Eye (tissue), 1 donor: ENCODE results near the gene UCHL1.
A peak's percentile ranks its signal among the peaks of the same experiment; 100 is the strongest.
"Not testable (repeated sequence)": the region's sequence is repeated elsewhere in the genome, so short reads cannot be mapped to it uniquely, and the experiment has no call there.

Experiments used
- DNase-seq: peaks from one replicate; pipeline ENCODE4 v3.0.0-alpha.2; 2015

Gene UCHL1

DNA sequence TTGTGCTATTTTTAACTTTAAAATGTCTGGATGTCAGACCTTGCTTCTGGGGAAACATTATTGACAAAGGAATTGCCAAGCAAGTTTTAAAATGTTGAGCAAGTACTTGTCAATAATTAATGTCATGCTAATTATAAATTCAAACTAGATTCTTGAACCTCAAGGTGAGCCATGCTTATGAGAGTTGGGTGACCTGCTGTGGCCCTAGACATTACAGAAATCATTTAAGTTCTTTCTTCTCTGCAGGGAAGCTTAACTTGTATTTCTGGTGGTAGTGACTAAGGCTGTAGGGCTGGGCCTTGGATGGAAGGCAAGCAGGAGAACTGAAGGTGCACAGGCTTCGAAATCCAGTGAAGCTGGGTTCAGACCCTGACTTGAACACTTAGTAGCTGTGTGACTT is 14.8 kb upstream of the UCHL1 start:
- no peak for DNase-seq

DNA sequence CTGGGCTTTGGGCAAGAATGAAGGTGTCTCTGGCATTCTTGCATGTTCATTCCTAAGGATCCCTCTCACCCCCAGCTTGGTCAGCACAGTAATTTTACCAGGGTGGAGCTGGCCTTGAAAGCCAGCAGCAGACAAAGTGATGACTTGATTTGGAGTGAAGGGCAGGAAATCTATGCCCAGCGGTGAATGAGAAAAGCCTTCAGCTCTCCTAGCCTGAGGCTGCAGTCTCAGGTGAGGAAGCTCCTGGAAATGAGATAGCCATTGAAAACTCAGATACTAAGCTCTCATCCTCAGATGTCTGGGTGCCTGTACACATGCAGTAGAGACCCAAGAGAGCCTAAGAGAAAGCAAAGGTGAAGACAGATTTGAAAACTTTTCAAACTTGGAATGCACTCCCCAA is 10.7 kb upstream of the UCHL1 start:
- no peak for DNase-seq

DNA sequence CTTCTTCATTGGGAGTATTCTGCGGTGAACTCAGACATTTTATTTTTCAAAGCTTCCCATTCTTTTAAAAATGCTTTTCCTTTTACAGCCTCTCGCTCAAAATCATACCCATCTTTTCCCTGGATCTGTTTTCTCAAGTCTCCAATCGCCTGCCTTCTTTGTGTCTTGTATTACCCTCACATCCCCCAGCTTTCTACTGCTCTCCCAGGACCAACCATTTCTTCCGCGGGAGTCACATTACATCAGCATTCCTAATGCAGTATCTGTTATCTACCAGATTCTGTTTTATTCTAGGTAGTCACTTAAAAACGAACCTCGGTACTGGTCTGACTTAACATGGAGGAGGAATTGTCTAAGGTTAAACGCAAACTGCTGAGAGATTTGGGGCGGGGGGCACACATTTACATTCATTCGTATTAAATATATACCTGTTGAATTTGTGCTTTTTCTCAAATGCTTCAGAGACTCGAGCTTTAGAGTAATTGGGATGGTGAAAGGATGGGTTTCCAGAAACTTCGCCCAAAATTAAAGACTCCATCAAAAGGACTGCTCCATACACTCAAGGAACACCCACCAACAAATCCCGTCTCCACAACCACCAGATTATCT is 493 bp upstream of the UCHL1 start:
- DNase-seq, result no peak

DNA sequence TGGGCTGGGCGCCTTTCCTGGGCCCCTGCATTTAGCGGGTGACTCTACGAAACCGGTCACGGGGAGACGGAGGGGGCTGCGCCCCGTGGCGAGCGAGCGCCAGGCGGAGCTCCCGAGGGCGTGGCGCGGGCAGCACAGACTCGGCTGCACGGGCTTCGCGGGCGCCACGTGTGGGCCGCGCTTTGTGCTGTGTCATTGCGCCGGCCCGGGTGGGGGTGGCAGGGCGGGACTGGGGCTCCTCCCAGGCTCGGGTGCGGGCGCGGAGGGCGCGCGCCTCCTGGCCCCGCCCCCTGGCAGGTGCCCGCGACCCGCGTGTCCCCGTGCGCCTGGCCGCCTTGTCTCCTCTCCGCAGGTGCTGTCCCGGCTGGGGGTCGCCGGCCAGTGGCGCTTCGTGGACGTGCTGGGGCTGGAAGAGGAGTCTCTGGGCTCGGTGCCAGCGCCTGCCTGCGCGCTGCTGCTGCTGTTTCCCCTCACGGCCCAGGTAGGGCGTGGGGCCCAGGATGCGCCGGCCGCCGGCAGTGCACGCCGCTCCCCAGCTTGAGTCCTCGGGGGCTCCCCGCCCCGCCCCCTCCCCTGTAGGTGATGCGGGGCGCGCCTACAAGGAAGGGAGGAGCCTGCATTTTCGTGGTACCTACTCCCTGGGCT is 651 bp downstream of the UCHL1 start:
- peak; percentile 79 for DNase-seq

DNA sequence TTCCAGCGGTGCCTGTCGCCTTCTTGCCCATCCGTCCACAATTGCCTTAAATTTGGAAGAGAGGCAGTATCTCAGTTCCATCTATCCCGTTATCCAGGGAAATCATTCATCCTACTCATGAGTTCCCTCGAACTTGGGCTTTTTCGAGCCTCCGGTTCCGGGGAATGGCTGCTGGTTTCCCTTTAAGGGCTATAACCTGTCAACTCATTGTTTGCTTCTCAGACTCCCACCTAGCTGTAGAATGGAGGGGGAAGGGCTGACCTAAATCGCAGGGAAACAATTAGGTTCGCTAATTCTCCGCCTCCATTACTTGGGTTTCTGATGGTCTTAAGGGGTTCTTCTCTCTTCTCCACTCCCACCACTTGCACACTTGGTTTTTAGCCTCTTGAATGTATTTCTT is 1.2 kb downstream of the UCHL1 start:
- peak; percentile 50 for DNase-seq

DNA sequence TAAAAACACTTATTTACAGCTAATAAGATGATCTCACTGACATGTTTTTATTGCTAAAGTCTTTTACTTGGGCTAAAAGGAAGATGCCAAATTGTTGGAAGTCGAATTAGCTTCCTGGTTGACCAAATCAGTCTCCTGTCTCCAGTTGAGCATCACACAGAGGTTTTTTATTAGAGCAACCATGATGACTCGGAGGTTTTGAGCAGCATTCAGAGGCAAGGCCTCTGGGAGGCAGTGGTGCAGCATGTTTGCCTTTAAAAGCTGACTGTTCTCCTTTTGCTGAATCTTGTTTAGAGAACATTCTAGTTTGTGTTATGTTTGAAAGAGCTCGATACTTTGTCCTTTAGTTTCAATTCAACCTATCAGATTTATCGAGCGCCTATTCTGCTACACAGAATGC is 2.1 kb downstream of the UCHL1 start:
- DNase-seq, result peak; percentile 71

DNA sequence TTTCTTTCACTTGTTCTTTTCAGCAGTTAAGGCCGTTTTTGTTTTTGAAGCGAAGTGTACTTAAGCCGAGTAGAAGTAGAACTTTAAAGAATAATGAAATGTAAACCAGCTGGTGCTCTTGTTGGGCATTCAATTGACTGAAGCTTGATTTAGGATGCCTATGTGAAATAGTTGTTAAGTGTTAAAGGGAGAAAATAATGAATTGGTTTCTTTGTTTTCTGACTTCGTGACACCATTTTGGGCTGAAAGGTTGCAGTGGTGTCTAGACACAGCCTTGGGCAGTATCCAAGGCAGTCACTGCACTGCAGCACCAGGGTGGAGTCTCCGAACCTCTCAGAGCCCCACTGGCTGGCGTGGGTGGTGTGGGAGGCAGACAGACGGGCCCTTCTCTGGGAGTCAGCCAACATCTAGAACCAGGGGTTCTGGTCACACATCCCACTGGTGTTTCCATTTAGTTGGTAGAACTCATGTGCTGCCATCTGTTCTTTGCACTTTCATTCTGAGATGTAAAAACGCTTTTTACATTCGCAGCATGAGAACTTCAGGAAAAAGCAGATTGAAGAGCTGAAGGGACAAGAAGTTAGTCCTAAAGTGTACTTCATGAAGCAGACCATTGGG is 3.5 kb downstream of the UCHL1 start:
- DNase-seq, result no peak

DNA sequence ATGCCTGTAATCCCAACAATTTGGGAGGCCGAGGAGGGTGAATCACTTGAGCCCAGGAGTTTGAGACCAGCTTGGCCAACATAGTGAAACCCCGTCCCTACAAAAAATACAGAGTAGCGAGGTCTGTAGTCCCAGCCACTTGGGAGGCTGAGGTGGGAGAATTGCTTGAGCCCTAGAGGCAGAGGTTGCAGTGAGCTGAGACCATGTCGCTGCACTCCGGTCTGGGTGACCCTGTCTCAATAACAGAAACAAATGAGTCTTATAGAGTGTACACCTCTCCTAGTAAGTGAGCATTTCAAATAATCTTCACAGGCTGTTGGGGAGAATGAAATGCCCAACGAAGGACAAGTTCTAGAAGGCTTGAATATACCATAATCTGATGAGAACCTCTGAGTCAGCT is 5.5 kb downstream of the UCHL1 start:
- DNase-seq, result no peak

DNA sequence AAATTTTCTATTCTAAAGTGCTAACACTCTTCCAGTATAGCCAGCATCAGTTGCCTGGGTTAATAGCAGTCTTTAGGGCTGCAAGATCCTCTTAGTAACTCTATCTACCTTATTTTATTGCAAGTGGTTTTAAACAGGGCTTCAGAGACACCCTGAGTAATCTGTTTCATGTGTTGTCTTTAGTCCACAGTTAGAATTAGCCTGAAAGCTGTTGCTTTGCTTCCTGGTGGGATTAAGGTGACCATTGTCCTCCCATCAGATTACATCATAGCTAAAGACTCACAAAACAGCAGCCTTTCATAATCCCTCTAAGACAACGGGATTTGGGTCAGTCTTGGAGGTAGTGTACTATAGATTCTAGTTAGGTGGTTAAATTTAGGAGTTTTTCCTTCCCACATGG is 7.5 kb downstream of the UCHL1 start:
- no peak for DNase-seq

DNA sequence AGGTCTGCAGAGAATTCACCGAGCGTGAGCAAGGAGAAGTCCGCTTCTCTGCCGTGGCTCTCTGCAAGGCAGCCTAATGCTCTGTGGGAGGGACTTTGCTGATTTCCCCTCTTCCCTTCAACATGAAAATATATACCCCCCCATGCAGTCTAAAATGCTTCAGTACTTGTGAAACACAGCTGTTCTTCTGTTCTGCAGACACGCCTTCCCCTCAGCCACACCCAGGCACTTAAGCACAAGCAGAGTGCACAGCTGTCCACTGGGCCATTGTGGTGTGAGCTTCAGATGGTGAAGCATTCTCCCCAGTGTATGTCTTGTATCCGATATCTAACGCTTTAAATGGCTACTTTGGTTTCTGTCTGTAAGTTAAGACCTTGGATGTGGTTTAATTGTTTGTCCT is 11.3 kb downstream of the UCHL1 start:
- peak; percentile 61 for DNase-seq

DNA sequence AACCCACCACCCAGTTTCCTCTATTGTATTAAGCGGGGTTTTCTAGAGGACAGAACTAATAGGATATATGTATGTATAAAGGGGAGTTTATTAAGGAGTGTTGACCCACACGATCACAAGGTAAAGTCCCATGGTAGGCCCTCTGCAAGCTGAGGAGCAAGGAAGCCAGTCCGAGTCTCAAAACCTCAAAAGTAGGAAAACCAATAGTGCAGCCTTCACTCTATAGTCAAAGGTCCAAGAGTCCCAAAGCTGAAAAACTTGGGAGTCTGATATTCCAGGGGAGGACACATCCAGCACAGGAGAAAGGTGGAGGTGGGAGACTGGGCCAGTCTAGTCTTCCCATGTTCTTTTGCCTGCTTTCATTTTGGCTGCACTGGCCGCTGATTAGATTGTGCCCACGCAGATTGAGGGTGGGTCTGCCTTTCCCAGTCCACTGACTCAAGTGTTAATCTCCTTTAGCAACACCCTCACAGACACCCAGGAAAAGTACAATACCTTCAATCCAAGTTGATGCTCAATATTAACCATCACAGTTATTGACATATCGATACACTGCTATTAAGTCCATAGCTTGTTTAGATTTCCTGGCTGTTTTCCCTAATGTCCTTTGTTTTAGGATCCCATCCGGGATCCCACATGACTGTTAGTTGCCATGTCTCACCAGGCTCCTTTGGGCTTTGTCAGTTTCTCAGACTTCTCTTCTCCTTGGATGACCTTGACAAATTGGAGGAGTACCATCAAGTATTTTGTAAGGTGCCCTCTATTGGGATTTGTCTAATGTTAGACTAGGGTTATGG is 12.2 kb downstream of the UCHL1 start:
- DNase-seq, result no peak

DNA sequence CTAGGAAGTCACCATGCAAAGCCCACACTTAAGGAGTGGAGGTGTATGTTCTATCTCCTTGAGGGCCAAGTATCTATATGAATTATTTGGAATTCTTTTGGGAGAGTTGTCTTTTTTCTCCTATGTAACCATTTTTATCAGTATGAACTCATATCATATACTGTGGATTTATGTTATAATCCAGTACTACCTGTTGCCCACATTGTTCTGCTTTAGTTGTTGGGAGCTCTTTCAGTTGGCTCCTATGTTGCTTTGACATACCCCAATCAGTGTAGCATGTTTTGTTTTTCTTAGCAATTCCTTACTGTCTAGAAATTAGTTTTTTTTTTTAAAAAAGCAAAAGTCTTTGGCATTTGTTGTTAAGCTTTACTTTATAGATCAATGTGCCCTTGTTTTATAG is 13.0 kb downstream of the UCHL1 start:
- DNase-seq, result no peak

DNA sequence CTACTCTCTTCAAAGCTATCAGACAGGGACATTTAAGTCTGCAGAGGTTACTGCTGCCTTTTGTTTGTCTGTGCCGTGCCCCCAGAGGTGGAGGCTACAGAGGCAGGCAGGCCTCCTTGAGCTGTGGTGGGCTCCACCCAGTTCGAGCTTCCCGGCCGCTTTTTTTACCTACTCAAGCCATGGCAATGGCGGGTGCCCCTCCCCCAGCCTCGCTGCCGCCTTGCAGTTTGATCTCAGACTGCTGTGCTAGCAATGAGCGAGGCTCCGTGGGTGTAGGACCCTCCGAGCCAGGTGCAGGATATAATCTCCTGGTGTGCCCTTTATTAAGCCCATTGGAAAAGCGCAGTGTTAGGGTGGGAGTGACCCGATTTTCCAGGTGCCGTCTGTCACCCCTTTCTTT is 19.2 kb downstream of the UCHL1 start:
- not testable (repeated sequence) for DNase-seq

DNA sequence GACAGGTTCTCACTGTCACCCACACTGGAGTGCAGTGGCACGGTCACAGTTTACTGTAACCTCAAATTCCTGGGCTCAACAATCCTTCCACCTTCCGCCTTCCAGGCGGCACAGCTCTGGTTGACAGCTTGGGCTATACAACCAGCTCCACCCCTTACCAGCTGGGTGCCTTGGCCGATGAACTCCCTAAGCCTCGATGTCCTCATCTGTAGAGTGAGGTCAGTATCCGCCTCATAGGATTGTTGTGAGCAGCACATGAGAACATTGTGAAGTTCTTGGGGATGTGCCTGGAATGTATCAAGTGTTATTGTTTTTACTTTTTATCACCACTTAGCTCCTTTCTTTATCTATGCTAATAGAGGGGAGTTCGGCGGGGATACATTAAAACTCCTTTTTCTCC is 23.3 kb downstream of the UCHL1 start:
- DNase-seq, result no peak

DNA sequence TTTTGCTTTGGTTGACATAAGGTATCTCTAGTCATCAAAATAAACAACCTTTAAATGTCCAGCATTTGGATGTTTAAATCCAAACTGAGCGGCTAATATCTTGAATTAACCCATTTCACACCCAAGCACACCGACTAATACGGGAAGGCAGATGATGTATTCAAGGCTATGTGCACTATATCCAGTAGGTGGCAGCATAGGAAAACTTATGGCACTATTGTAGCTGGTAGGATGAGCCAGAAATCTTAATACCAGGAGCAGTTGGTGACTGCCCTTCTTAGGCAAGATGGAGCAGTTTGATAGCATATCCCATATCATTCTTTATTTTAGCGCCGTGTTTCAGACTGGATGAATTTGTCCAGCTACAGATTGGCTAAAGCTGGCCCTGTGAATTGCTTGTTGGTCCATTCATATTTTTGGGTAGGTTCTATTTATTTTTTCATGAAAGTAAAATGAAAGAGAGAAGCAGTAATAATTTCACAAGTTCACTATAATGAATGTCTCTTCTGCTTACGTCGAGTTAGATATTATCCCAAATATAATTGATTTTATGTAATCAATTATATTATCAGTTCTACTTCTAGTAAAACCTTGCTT is 24.4 kb downstream of the UCHL1 start:
- DNase-seq, result peak; percentile 96

DNA sequence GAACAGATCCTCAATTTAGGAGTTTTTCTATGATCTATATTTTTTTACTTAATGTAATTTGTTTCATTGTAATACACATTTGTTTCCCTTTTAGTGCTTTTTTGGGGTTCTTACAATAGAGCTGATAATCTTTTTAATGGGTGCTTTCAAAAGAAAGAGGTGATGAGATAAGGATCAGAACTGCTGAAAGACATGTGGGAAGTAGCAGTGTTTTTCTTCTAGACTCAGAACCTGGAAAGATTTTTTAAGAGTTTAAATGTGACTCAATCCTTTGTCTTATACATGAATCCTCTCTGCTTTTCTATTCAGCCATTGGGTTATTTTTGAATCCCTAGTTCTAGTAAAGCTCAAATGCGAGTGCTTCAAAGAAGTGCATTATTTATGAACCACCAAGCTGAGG is 25.6 kb downstream of the UCHL1 start:
- DNase-seq, result no peak

DNA sequence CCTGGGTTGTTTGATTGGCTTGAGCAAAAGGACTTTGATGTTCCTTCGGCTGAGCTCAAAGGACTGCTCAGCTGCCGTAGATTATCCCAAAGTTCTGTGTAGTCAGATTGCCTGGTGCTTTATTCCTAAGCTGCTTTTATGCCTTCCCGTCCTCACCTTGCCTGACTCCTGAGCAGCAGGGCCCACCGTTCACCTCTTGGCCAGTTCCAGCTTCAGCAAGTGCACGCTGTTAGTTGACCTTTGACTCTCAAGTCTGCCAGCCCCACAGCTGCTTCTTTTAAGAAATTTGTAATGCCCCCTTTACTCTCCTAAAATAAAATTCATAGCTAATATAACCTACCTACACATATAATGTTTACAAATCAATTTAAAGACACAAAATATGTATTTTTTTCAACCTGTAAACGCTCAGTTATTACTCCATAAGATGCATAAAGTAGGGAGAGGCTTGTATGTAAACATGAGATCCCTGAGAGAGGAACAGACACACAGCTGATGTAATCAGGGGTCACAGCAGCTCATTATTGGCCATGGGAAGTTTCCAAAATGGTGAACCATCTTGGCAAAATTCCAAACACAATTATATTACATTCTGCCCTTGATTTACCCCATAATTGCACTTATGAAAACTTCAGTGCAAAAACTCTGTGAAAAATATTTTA is 28.6 kb downstream of the UCHL1 start:
- no peak for DNase-seq

DNA sequence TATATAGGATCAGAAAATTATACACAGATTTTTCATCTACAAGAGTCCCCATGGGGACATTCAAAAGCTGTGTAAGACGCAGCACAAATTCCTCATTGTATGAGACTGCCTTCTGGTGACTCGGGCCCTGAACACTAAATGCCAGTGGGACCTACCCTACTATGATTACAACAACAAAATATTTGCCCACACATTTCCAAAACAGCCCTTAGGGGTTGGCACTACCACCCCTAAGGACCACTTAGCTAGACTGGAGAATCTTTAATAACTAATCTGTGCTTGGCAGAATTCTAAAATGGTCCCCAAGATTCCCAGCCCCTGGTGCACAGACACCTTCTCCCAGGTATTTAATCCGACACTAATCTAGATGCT is 29.1 kb downstream of the UCHL1 start:
- DNase-seq, result no peak

DNA sequence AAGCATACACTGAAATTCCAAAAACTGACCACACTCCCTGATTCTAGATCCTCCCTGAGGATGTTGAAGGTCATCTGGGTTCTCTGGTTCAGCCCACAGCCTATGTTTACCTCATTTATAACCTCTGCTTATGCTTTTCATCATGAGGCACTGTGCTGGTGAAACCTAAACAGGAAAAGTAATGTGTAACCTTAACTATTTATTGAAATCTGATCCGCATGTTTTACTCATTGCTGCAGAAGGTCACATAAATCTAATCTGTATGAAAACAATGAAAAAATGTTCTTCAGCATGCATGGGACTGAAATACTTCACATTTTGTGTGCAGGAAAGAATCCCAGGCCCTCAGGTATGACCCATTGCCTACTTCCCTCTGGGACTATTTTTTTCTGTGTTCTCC is 30.3 kb downstream of the UCHL1 start:
- DNase-seq, result no peak

DNA sequence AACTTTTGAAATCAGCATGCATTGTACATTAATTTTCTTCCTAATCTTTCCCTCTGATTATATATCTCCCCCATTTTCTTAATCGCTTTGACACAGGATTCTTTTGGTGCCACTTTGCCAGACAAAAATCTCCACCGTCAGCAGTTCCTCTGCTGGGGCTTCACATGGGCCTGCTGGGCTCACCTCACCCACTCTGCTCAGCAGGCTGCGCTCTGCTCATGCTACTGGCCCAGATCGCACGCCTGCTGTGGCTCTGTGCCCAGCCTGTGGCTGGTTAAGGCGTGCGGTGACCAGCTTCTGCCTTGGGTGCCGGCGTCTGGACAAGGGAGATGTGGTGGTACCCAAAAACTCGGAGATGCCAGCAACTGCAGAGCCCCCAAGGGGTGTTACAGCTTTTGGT is 31.1 kb downstream of the UCHL1 start:
- DNase-seq, result no peak

DNA sequence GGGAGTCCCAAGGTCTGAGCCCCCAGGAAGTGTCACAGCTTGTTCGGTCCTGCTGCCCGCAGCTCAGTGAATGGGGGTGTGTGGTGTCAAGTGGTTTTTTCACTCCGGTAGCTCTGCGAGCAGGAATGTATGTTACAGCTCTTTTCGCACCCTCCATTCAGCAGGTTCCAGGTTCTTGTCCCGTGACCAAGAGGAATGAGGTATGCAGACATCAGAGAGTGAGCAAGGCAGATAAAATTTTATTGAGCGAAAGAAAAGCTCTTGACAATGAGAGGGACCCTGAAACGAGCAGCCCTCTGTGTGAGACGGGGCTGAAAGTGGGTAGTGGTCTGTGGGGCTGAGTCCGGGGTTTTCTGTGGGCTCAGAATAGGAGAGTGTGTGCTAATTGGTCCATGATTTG is 31.5 kb downstream of the UCHL1 start:
- no peak for DNase-seq

DNA sequence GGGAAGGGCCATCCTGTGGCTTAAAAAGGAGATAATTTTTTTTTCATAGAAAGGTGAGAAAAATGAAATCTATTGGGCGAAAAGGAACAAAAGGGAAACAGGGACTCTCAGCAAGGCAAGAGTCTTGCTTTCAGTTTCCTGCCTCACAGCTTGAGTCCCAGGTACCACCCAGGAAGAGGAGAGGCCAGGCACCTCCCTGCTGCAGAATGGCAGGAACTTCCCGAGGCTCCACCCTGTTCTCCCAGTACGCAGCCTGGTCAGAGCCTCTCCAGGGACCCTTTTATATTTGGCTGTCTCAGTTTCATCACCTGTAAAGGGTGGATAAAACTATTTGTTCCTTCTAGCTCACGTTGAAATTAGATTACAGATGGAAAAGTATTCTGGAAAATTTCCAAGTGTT is 33.8 kb downstream of the UCHL1 start:
- no peak for DNase-seq

DNA sequence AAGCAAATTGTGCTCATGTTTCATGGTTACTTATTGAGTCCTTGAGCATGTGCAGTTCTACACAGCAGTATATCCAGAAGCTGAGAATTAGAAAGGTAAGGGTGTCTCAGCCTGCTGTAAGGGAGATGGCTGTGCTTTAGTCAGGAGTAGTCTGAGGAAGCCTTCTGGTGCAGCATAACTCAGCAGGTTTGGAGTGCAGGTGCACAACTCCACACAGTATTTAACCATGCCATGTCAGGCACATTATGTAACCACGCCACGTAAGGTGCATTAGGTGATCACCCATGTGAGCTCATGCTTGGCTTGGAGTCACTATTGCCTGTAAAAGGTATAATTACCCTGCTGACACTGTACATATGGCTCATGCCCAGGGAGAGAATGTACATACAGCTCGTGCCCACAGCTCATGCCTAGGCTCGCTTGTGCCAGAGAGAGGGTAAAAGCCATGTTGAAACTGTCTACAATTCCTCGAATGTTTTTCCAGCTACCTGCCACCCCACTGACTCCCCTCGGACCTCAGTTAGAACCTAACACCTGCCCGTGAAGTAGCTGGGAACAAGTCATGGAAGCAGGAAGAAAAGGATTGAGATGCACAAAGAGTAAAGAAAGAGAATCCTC is 37.8 kb downstream of the UCHL1 start:
- no peak for DNase-seq
